ENCODE measurements around the gene MACROH2A2. TPM values are rescaled to one million over a fixed set of nuclear protein-coding genes. Genes with fewer than 3 reads are reported as not detected.
A peak's percentile ranks its signal among the peaks of the same experiment; 100 is the strongest.

The MACROH2A2 gene
- total and polyA plus RNA-seq, 2 of the 13 experiments (the other 11 are each of a cell fraction or from before 2014, with no cell fraction given): 9.8 to 43.1 TPM

DNA sequence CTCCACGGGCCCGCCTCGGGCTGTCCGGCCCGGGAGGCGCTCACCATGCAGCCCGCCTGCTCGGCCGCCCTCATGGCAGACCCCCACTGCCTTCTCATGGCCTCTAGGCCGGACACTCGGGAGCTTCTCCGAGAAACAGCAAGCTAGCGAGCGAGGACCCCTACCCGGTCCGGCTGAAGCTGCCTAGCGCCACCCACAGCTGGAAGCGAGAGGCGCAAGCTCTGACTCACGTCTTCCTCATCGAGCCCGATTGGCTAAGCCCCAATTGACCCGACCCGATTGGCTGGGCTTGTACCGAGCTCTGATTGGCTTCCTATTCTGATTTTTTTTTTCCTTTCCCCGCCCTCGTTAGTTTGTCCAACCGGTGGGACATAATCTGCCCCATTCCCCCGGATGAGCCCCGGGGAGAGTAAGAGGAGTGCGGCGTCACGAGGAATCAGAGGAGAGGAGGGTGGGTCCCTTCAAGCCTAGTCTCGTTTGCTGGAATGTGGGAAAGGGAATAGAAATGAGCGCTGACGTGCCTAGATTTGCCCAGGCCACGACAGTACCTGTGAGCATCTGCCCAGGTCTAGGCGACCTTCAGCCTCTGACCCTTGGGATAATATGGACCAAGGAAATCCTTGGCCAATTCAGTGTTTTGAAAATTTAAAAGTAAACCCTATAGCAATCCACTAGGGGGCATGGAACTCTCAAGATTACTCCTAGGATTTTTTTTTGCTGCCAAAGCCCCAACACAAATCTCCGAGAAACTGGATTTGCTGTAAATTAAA, 94.0 kb downstream of the MACROH2A2 start, which contains the start of gene TYSND1 (continued):
- TF ChIP-seq NFKBIZ (CRISPR knock-in tag; IDR thresholded peaks at IDR 0.05) (peak; percentile 60; the same call in 1 of the 2 replicates), ZNF230 (CRISPR knock-in tag; IDR thresholded peaks at IDR 0.05) (no peak), ZNF749 (CRISPR knock-in tag; IDR thresholded peaks at IDR 0.05; ENCODE audit: borderline replicate concordance) (no peak), RNF2 (conservative IDR thresholded peaks at IDR 0.05; ENCODE audit: low read depth) (no peak), ZNF839 (CRISPR knock-in tag; IDR thresholded peaks at IDR 0.05; ENCODE audit: borderline replicate concordance) (no peak), RBFOX2 (IDR thresholded peaks at IDR 0.05; ENCODE audit: low read depth, low read length) (peak; percentile 55), SP5 (CRISPR knock-in tag; IDR thresholded peaks at IDR 0.05; ENCODE audit: borderline replicate concordance, low read depth) (0 out of 2 replicates have a peak, but pooled peaks have one; percentile 54), KDM5B (CRISPR knock-in tag; IDR thresholded peaks at IDR 0.05; ENCODE audit: borderline replicate concordance) (peak; percentile 48; the same call in 1 of the 2 replicates)
- TF ChIP-seq, protein P1, sequence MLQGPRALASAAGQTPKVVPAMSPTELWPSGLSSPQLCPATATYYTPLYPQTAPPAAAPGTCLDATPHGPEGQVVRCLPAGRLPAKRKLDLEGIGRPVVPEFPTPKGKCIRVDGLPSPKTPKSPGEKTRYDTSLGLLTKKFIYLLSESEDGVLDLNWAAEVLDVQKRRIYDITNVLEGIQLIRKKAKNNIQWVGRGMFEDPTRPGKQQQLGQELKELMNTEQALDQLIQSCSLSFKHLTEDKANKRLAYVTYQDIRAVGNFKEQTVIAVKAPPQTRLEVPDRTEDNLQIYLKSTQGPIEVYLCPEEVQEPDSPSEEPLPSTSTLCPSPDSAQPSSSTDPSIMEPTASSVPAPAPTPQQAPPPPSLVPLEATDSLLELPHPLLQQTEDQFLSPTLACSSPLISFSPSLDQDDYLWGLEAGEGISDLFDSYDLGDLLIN (CRISPR knock-in tag; IDR thresholded peaks at IDR 0.05; ENCODE audit: borderline replicate concordance): no peak; the same call in 1 of the 2 replicates
- TF ChIP-seq, protein P2, sequence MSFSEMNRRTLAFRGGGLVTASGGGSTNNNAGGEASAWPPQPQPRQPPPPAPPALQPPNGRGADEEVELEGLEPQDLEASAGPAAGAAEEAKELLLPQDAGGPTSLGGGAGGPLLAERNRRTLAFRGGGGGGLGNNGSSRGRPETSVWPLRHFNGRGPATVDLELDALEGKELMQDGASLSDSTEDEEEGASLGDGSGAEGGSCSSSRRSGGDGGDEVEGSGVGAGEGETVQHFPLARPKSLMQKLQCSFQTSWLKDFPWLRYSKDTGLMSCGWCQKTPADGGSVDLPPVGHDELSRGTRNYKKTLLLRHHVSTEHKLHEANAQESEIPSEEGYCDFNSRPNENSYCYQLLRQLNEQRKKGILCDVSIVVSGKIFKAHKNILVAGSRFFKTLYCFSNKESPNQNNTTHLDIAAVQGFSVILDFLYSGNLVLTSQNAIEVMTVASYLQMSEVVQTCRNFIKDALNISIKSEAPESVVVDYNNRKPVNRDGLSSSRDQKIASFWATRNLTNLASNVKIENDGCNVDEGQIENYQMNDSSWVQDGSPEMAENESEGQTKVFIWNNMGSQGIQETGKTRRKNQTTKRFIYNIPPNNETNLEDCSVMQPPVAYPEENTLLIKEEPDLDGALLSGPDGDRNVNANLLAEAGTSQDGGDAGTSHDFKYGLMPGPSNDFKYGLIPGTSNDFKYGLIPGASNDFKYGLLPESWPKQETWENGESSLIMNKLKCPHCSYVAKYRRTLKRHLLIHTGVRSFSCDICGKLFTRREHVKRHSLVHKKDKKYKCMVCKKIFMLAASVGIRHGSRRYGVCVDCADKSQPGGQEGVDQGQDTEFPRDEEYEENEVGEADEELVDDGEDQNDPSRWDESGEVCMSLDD (CRISPR knock-in tag; IDR thresholded peaks at IDR 0.05; ENCODE audit: borderline replicate concordance): no peak
- TF ChIP-seq, protein P3, sequence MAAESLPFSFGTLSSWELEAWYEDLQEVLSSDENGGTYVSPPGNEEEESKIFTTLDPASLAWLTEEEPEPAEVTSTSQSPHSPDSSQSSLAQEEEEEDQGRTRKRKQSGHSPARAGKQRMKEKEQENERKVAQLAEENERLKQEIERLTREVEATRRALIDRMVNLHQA (CRISPR knock-in tag; IDR thresholded peaks at IDR 0.05): no peak
- TF ChIP-seq, protein P4, sequence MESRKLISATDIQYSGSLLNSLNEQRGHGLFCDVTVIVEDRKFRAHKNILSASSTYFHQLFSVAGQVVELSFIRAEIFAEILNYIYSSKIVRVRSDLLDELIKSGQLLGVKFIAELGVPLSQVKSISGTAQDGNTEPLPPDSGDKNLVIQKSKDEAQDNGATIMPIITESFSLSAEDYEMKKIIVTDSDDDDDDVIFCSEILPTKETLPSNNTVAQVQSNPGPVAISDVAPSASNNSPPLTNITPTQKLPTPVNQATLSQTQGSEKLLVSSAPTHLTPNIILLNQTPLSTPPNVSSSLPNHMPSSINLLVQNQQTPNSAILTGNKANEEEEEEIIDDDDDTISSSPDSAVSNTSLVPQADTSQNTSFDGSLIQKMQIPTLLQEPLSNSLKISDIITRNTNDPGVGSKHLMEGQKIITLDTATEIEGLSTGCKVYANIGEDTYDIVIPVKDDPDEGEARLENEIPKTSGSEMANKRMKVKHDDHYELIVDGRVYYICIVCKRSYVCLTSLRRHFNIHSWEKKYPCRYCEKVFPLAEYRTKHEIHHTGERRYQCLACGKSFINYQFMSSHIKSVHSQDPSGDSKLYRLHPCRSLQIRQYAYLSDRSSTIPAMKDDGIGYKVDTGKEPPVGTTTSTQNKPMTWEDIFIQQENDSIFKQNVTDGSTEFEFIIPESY (CRISPR knock-in tag; IDR thresholded peaks at IDR 0.05): no peak
- TF ChIP-seq, protein P5, sequence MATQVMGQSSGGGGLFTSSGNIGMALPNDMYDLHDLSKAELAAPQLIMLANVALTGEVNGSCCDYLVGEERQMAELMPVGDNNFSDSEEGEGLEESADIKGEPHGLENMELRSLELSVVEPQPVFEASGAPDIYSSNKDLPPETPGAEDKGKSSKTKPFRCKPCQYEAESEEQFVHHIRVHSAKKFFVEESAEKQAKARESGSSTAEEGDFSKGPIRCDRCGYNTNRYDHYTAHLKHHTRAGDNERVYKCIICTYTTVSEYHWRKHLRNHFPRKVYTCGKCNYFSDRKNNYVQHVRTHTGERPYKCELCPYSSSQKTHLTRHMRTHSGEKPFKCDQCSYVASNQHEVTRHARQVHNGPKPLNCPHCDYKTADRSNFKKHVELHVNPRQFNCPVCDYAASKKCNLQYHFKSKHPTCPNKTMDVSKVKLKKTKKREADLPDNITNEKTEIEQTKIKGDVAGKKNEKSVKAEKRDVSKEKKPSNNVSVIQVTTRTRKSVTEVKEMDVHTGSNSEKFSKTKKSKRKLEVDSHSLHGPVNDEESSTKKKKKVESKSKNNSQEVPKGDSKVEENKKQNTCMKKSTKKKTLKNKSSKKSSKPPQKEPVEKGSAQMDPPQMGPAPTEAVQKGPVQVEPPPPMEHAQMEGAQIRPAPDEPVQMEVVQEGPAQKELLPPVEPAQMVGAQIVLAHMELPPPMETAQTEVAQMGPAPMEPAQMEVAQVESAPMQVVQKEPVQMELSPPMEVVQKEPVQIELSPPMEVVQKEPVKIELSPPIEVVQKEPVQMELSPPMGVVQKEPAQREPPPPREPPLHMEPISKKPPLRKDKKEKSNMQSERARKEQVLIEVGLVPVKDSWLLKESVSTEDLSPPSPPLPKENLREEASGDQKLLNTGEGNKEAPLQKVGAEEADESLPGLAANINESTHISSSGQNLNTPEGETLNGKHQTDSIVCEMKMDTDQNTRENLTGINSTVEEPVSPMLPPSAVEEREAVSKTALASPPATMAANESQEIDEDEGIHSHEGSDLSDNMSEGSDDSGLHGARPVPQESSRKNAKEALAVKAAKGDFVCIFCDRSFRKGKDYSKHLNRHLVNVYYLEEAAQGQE (IDR thresholded peaks at IDR 0.05; ENCODE audit: borderline replicate concordance in 1 of 2, low read depth in 1 of 2, low read length in 2 of 2): no peak
